Measurements from ENCODE around the gene KNL1. TPM values are rescaled to one million over a fixed set of nuclear protein-coding genes. Genes with fewer than 3 reads are reported as not detected.

KNL1 gene
- total and polyA plus RNA-seq, 2 donors (not counting 3 experiments of a cell fraction or from before 2014, with no cell fraction given), result 4.0 to 31.8 TPM

Small RNA genes within 50 kb of the gene (small RNA-seq; reads per million reads assigned to genes)
- not detected for gene RF00017 (ENCODE audit: insufficient read depth, insufficient read length, low read depth, low replicate concordance)
- gene RN7SL376P (ENCODE audit: insufficient read depth, insufficient read length, low read depth, low replicate concordance), result not detected

Other genes starting within 250 kb of the KNL1 start
- not detected in 2 replicates for gene PHGR1, start 243.2 kb upstream of the KNL1 start, total RNA-seq
- not detected in 2 replicates for gene PHGR1, start 243.2 kb upstream of the KNL1 start, polyA plus RNA-seq
- 0.65 and 1.2 TPM in 2 replicates for gene DISP2, start 236.0 kb upstream of the KNL1 start, total RNA-seq
- 0.10 and 0.24 TPM in 2 replicates for gene DISP2, start 236.0 kb upstream of the KNL1 start, polyA plus RNA-seq
- gene KNSTRN, start 211.5 kb upstream of the KNL1 start, total RNA-seq, result 54.9 and 61.4 TPM in 2 replicates
- gene KNSTRN, start 211.5 kb upstream of the KNL1 start, polyA plus RNA-seq, result 19.1 and 24.4 TPM in 2 replicates
- 62.5 and 64.3 TPM in 2 replicates for gene IVD, start 188.5 kb upstream of the KNL1 start, total RNA-seq
- 33.6 and 34.1 TPM in 2 replicates for gene IVD, start 188.5 kb upstream of the KNL1 start, polyA plus RNA-seq
- gene BAHD1, start 153.3 kb upstream of the KNL1 start, total RNA-seq, result 19.1 and 19.7 TPM in 2 replicates
- gene BAHD1, start 153.3 kb upstream of the KNL1 start, polyA plus RNA-seq, result 6.3 and 7.0 TPM in 2 replicates
- 45.9 and 49.2 TPM in 2 replicates for gene CHST14, start 123.3 kb upstream of the KNL1 start, total RNA-seq
- gene CHST14, start 123.3 kb upstream of the KNL1 start, polyA plus RNA-seq, result 35.1 and 38.3 TPM in 2 replicates
- gene CCDC32, start 29.2 kb upstream of the KNL1 start, total RNA-seq, result 22.9 and 28.8 TPM in 2 replicates
- 12.0 and 24.0 TPM in 2 replicates for gene CCDC32, start 29.2 kb upstream of the KNL1 start, polyA plus RNA-seq
- 10.6 and 11.4 TPM in 2 replicates for gene RPUSD2, start 24.9 kb upstream of the KNL1 start, total RNA-seq
- gene RPUSD2, start 24.9 kb upstream of the KNL1 start, polyA plus RNA-seq, result 7.0 and 7.8 TPM in 2 replicates
- 29.7 and 30.9 TPM in 2 replicates for gene RAD51, start 100.9 kb downstream of the KNL1 start, total RNA-seq
- 10.5 and 11.1 TPM in 2 replicates for gene RAD51, start 100.9 kb downstream of the KNL1 start, polyA plus RNA-seq
- gene RMDN3, start 161.0 kb downstream of the KNL1 start, total RNA-seq, result 35.9 and 37.2 TPM in 2 replicates
- 17.6 and 20.1 TPM in 2 replicates for gene RMDN3, start 161.0 kb downstream of the KNL1 start, polyA plus RNA-seq
- gene GCHFR, start 169.8 kb downstream of the KNL1 start, total RNA-seq, result 5.5 and 6.3 TPM in 2 replicates
- gene GCHFR, start 169.8 kb downstream of the KNL1 start, polyA plus RNA-seq, result 14.2 and 17.0 TPM in 2 replicates
- 0.38 and 0.44 TPM in 2 replicates for gene C15orf62, start 175.7 kb downstream of the KNL1 start, total RNA-seq
- gene C15orf62, start 175.7 kb downstream of the KNL1 start, polyA plus RNA-seq, result 0.12 and 0.16 TPM in 2 replicates
- 24.8 and 29.7 TPM in 2 replicates for gene ZFYVE19, start 212.8 kb downstream of the KNL1 start, total RNA-seq
- 47.2 and 55.4 TPM in 2 replicates for gene ZFYVE19, start 212.8 kb downstream of the KNL1 start, polyA plus RNA-seq
- 42.6 and 46.4 TPM in 2 replicates for gene DNAJC17, start 213.2 kb downstream of the KNL1 start, total RNA-seq
- gene DNAJC17, start 213.2 kb downstream of the KNL1 start, polyA plus RNA-seq, result 30.7 and 43.2 TPM in 2 replicates
- not detected in 2 replicates for gene PPP1R14D, start 234.5 kb downstream of the KNL1 start, total RNA-seq
- not detected in 2 replicates for gene PPP1R14D, start 234.5 kb downstream of the KNL1 start, polyA plus RNA-seq
- gene SPINT1, start 249.8 kb downstream of the KNL1 start, total RNA-seq, result 3.6 and 4.2 TPM in 2 replicates
- gene SPINT1, start 249.8 kb downstream of the KNL1 start, polyA plus RNA-seq, result 4.1 and 4.9 TPM in 2 replicates

Data from endothelial cell of umbilical vein (primary cell).